Smooth muscle cell (in vitro differentiated cells): ENCODE measurements around the gene MTMR6. TPM values are rescaled to one million over a fixed set of nuclear protein-coding genes. Genes with fewer than 3 reads are reported as not detected.

Experiments
- DNase-seq: peaks from one replicate; lab custom pipeline; 2025; ENCODE audit not compliant: unreplicated experiment; lab: John Stamatoyannopoulos, UW
- H2AFZ ChIP-seq: fragments of 200-600 bp; sonication (generic); 2 replicates; pipeline ENCODE4 v1.6.0; 2016; ENCODE audit warnings: antibody characterized with exemption, low read depth, mild to moderate bottlenecking
- H3F3A ChIP-seq: fragments of 200-600 bp; sonication (generic); 2 replicates; pipeline ENCODE4 v1.6.0; 2017; ENCODE audit warnings: antibody characterized with exemption, low read depth
- H3K27ac ChIP-seq: fragments of 200-600 bp; sonication (generic); 2 replicates; pipeline ENCODE4 v1.5.1; 2016; ENCODE audit warnings: low read depth, mild to moderate bottlenecking
- H3K27me3 ChIP-seq: fragments of 200-600 bp; sonication (generic); 2 replicates; pipeline ENCODE4 v1.6.1; 2016; ENCODE audit warnings: low read depth, mild to moderate bottlenecking
- H3K36me3 ChIP-seq: fragments of 200-600 bp; sonication (generic); 2 replicates; pipeline ENCODE4 v1.5.1; 2016; ENCODE audit warnings: low read depth
- H3K4me1 ChIP-seq: fragments of 200-600 bp; sonication (generic); 2 replicates; pipeline ENCODE4 v1.5.1; 2016; ENCODE audit warnings: low read depth
- H3K4me2 ChIP-seq: fragments of 200-600 bp; sonication (generic); 2 replicates; pipeline ENCODE4 v1.6.0; 2016; ENCODE audit warnings: mild to moderate bottlenecking
- H3K4me3 ChIP-seq: fragments of 200-600 bp; sonication (generic); 2 replicates; pipeline ENCODE4 v1.5.1; 2016; ENCODE audit warnings: mild to moderate bottlenecking
- H3K79me2 ChIP-seq: fragments of 200-600 bp; sonication (generic); 2 replicates; pipeline ENCODE4 v1.6.0; 2016; ENCODE audit warnings: low read depth, mild to moderate bottlenecking
- H3K9ac ChIP-seq: fragments of 200-600 bp; sonication (generic); 2 replicates; pipeline ENCODE4 v1.6.0; 2016; ENCODE audit warnings: low read depth
- H3K9me3 ChIP-seq: fragments of 200-600 bp; sonication (generic); replicated peaks from 2 replicates; pipeline ENCODE4 v1.5.1; 2016; ENCODE audit warnings: low read depth
- H4K20me1 ChIP-seq: fragments of 200-600 bp; sonication (generic); 2 replicates; pipeline ENCODE4 v1.6.0; 2016; ENCODE audit warnings: low read depth
- CTCF ChIP-seq: fragments of 200-600 bp; sonication (generic); IDR thresholded peaks from 2 replicates; pipeline ENCODE4 v1.5.1; 2017; ENCODE audit warnings: borderline replicate concordance, mild to moderate bottlenecking, antibody characterized with exemption; ENCODE audit not compliant: insufficient read depth, poor library complexity, severe bottlenecking
- WGBS: methylation state at CpG from one replicate; pipeline ENCODE4 v1.1.7; 2016; ENCODE audit warnings: low lambda C conversion rate; 5-methylcytosine and 5-hydroxymethylcytosine counted together
- polyA plus RNA-seq: library from polyadenylated mRNA; unstranded; fragments of >200 nt; fragmentation: Nextera tagmentation; extraction: Ambion mirVana; gene quantifications from 2 replicates; pipeline ENCODE4 v1.2.1, GENCODE V29; 2016
- total RNA-seq: library from RNA; depleted of rRNA; stranded (reverse); fragments of >200 nt; gene quantifications from 2 replicates; pipeline ENCODE4 v1.2.3, GENCODE V29; 2014

The MTMR6 gene
- total and polyA plus RNA-seq, 2 experiments from 2014 or later: 15.1 to 35.4 TPM

- Histone ChIP-seq H4K20me1 (no peaks in the 10 kb centered on the region), H3K79me2 (no peaks in the 10 kb centered on the region), H3K4me3 (no peak overlapping the region), H3K27ac (no peak overlapping the region), H3F3A (no peaks in the 10 kb centered on the region), H3K9me3 (no peaks in the 10 kb centered on the region), H3K4me1 (no peaks in the 10 kb centered on the region), H3K36me3 (peaks cover 12% of the 10 kb centered on the region), H3K27me3 (no peaks in the 10 kb centered on the region), H3K4me2 (no peak overlapping the region), H2AFZ (no peak overlapping the region), H3K9ac (no peak overlapping the region)
- no peak for TF ChIP-seq CTCF
- 98% methylated on average over 1 of the region's 1 CpG for WGBS
- DNase-seq: no peak
These were observed 39.2 kb downstream of the MTMR6 start for GRCh38 chr13:25248071-25248470.

GRCh38 chr13:25247360-25247759 lies 39.9 kb downstream of the MTMR6 start:
- Histone ChIP-seq H3F3A (no peaks in the 10 kb centered on the region), H2AFZ (no peak overlapping the region), H3K36me3 (peaks cover 12% of the 10 kb centered on the region), H4K20me1 (no peaks in the 10 kb centered on the region), H3K4me3 (no peak overlapping the region), H3K27ac (no peak overlapping the region), H3K9ac (no peak overlapping the region), H3K79me2 (no peaks in the 10 kb centered on the region), H3K27me3 (no peaks in the 10 kb centered on the region), H3K4me1 (no peaks in the 10 kb centered on the region), H3K4me2 (no peak overlapping the region), H3K9me3 (no peaks in the 10 kb centered on the region)
- TF ChIP-seq CTCF: no peak
- DNase-seq: no peak

GRCh38 chr13:25244123-25244522 lies 43.2 kb downstream of the MTMR6 start:
- Histone ChIP-seq H3K36me3 (no peaks in the 10 kb centered on the region), H4K20me1 (no peaks in the 10 kb centered on the region), H3K9ac (no peak overlapping the region), H3K9me3 (no peaks in the 10 kb centered on the region), H3K79me2 (no peaks in the 10 kb centered on the region), H3K27me3 (no peaks in the 10 kb centered on the region), H3K4me1 (no peaks in the 10 kb centered on the region), H2AFZ (no peak overlapping the region), H3K4me3 (no peak overlapping the region), H3K4me2 (no peak overlapping the region), H3F3A (no peaks in the 10 kb centered on the region), H3K27ac (no peak overlapping the region)
- TF ChIP-seq CTCF: no peak
- DNase-seq: no peak
- over 99% methylated on average over 6 of the region's 6 CpGs for WGBS

GRCh38 chr13:25242956-25243355 lies 44.3 kb downstream of the MTMR6 start:
- Histone ChIP-seq H3K9ac (no peak overlapping the region), H3F3A (no peaks in the 10 kb centered on the region), H3K79me2 (no peaks in the 10 kb centered on the region), H3K9me3 (no peaks in the 10 kb centered on the region), H3K27ac (no peak overlapping the region), H3K4me3 (no peak overlapping the region), H3K4me2 (no peak overlapping the region), H3K36me3 (no peaks in the 10 kb centered on the region), H3K27me3 (no peaks in the 10 kb centered on the region), H2AFZ (no peak overlapping the region), H3K4me1 (no peaks in the 10 kb centered on the region), H4K20me1 (no peaks in the 10 kb centered on the region)
- WGBS: 91% methylated on average over 3 of the region's 3 CpGs
- TF ChIP-seq CTCF: no peak
- DNase-seq: no peak
